Stimulated activated CD8-positive, alpha-beta memory T cell treated with anti-CD3 and anti-CD28 coated beads, Interleukin-12 subunit alpha, Interleukin-12 subunit beta, amount 100 ng/mL, for 4 hours (primary cell): ENCODE measurements around the gene FHOD1.
A peak's percentile ranks its signal among the peaks of the same experiment; 100 is the strongest.

Source experiments
- DNase-seq: peaks from one replicate; pipeline ENCODE4 v3.0.0-alpha.2; 2020; ENCODE audit warnings: low read depth

Gene FHOD1

GRCh38 chr16:67230809-67231660 lies 16.2 kb downstream of the FHOD1 start:
- no peak for DNase-seq

GRCh38 chr16:67229906-67230808 lies 17.1 kb downstream of the FHOD1 start:
- no peak for DNase-seq

DNA sequence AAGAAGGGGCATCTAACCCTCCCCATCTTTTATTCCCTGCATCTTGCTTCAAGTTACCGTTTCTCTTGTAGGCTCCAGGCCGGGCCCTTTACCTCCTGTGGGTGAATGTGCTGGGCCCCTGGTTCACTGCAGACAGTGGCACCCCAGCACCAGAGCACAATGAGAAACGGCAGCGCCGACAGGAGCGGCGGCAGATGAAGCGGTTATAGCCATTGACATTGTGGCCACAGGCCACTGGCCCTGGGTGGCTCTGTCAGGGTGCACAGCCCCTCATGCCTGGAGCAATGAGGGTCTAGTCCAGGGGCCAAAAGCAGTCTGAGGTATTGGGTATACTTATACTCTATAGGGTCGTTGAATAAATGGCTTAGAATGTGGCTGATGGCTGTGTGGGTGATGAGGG lies 18.4 kb downstream of the FHOD1 start:
- DNase-seq = no peak

DNA sequence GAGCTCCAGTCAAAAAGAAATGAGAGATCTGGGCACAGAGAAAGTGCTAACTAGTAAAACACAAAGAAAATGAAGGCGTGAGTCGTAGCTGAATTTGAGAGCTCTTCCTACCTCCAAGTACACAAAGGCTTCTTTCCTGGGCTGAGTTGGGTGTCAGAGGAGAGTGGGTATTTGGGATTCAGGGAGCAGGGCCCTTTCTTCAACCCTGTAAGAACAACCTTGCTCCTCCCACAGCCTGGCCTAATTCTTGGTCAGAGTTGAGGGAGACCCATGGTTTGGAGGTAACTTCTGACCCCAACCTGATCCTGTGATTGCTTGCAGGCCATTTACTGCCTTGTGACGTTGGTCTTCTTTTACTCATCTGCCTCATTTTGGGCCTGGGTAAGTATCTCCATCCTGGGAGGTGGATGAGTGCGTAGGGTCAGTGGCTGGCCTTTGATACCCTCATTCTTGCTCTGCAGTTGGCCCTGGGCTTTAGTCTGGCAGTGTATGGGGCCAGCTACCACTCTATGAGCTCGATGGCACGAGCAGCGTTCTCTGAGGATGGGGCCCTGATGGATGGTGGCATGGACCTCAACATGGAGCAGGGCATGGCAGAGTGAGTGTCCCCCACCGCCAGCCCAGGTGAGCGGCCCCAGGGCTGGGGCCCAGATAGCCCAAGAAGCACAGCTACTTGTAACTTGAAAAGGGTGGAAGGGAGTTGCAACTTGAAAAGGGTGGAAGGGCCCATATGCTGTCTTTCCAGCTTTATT lies 19.1 kb downstream of the FHOD1 start:
- no peak for DNase-seq

DNA sequence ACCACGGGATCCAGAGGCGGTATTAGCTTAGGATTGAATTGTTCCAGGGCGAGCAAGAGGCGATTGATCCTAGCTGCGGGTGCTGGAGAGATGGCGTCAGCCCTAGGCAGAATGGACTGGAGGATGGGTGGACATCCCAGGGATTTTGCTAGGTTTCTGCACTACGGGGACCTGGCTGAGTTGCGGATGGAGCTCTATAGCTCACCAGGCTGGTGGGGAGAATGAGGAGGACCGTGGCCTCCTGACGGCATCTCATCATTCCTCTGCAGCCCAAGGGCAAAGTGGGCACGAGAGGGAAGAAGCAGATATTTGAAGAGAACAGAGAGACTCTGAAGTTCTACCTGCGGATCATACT lies 19.7 kb downstream of the FHOD1 start:
- no peak for DNase-seq

GRCh38 chr16:67226804-67227566 lies 20.3 kb downstream of the FHOD1 start, which contains the start of gene TMEM208:
Gene TMEM208 (plus strand): TSS chr16:67227130. CDS start chr16:67227219, 89 bp downstream.
- peak; percentile 97 for DNase-seq

DNA sequence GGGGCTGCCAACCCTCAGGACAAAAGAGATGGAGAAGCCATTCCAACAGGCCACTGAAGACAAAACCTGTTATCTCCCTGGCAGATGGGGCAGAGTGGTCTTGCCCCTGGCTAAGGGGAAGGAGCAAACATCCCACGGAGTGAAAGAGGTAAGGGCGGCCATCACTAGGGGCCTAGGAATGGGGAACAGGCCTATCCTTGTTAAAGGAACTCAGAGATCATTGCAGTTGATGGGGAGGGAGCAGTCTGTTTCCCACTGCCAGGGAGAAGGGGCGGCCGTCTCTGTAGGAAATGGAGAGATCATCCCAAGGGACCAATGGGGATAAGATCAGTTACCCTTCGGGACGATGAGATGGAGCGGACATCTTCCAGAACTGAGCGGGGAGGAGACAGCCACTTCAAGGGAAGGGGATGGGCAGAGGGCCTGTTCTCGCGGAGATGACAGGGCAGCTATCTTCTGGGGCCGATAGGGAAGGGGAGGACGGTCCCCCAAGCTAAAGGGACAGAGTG lies 20.9 kb downstream of the FHOD1 start:
- no peak for DNase-seq

DNA sequence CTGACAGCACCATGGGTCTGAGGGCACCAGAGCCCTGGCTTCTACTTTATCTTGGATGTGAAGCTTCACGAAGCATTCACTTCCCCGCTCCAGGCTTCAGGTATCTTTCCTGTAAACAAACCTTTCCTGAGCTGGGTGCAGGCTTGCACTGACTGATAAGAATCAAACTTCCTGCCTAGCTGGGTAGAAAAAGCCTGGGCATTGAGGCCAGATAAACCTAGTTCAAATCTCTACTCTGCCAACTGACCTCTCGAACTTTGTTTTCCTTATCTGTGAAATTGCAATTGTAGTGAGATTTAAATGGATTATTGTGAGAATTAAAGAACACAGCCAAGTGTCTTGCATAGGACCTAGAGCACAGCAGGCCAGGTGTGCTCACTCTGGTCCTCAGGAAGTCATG lies 23.3 kb downstream of the FHOD1 start:
- no peak for DNase-seq

GRCh38 chr16:67216612-67217490 lies 30.4 kb downstream of the FHOD1 start:
- DNase-seq = no peak

DNA sequence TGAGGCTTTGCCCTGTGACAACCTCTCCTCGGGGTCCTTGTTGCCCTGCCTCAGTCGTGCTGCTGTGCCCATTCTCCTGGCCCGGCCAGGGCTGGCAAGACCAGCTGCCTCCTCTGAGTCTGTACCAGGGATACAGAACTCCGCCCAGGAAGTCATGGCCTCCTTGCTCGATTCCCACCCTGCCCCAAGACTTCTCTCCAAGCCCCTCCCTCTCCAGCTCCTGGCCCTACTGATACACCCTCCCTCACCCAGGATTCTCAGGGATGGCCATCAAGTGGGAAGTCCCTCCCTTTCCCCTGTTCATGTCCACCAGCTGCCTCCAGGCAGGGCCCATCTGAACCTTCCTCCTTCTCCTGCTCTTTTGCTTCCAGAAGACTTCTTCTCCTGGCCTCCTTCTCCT lies 31.6 kb downstream of the FHOD1 start:
- DNase-seq = no peak

- DNase-seq = no peak
These were observed 33.9 kb downstream of the FHOD1 start for GRCh38 chr16:67213197-67214019.

GRCh38 chr16:67212766-67213165 lies 34.5 kb downstream of the FHOD1 start:
- no peak for DNase-seq

DNA sequence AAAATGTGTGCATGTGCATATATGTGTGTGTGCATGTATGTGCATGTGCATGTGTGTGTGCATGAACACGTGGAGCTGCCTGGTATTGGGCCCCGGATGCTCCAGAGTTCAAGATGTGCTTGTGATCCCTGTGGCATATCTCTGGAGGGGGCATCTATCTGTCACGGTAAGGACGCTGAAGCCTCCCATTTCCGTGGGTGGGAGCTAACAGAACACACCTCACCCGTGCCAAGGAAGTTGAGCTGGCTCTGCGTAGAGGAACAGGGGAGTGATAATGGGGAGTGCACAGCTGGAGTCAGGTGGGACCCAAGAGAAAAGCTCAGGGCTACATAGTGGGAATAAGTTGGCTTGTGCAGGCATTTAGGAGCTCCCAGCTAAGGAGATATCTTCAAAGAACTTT lies 35.6 kb downstream of the FHOD1 start:
- DNase-seq = no peak

- no peak for DNase-seq
These were observed 37.0 kb downstream of the FHOD1 start for GRCh38 chr16:67210069-67210937.

DNA sequence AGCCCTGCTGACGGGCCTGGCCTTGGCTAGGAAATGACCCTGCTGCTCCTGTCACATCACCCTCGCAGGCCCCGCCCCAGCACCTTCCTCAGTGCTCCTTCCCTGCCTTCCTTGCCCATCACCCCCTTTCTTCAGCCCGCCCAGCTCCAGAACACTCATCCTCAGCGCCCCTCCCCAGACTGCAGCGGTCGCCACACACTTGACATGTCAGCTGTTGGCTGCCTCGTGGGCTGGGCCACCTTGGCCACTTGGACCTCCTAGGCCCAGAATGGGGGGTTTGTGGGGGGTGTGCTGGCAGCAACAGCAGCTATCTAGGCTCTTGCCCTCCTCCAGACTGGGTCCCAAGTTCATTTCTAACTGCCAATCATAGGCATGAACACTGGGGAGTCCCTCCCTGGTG lies 37.7 kb downstream of the FHOD1 start:
- no peak for DNase-seq

- no peak for DNase-seq
These were observed 39.0 kb downstream of the FHOD1 start for GRCh38 chr16:67208154-67208896.

DNA sequence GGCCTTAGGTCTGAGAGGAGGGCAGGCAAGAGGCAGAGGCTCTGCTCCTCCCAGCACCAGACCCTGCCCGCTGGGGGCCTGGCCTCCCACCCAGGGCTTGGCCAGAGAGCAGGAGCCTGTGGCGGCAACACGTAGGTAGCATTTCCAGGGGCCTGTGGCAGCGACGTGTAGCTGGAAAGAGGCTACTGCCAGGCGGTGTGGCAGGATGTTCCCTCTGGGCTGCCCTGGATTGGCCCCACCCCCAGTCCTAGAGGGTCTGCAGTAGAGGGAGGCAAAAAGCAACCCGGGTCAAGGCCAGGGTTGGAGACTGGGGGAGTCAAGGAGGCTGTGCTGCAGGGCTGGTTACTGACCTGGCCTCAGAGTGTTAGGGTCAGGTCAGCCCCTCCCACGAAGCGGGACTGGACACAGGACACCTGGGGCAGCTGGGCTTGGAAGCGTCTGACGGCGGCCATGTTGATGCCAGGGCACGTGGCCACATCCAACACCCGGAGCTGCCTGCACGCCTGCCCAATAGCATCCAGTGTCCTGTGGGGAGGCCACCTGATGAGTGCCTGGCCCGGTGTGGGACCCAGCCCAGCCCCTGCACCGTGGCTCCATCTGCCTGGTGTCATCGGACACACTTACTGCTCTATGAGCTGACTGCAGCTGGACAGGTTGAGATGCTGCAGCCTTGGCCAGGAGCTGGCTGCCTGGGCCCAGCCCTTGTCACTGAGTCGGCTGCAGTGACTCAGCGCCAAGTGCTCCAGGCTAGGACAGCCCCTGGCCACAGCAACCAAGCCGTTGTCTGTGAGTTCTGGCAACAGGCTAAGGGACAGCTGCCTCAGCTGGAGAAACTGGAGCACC lies 39.8 kb downstream of the FHOD1 start:
- DNase-seq = no peak
